ENCODE data around the gene PLCG1.

GRCh38 chr20:41123631-41124030, 13.7 kb upstream of the PLCG1 start:
- no peak for TF ChIP-seq EZH2 (IDR thresholded peaks at IDR 0.05; ENCODE audit: low read depth)
- no peak for TF ChIP-seq CTCF (conservative IDR thresholded peaks at IDR 0.05)
